GM23338 (cell line): Measurements from ENCODE around the gene OLFML2B.

Experiments used
- EZH2 ChIP-seq: fragments of 200-600 bp; sonication (generic); IDR thresholded peaks from one replicate; pipeline ENCODE4 v1.8.0; 2017; ENCODE audit warnings: antibody characterized with exemption, mild to moderate bottlenecking, low read depth; ENCODE audit not compliant: unreplicated experiment
- JUNB ChIP-seq: IDR thresholded peaks from one replicate; pipeline ENCODE4 v1.6.1; 2016; ENCODE audit warnings: antibody characterized with exemption; ENCODE audit not compliant: unreplicated experiment
- ZNF331 ChIP-seq: fragments of 250-450 bp; sonication (Bioruptor Pico); IDR thresholded peaks from 2 replicates; pipeline ENCODE4 v1.5.0; 2020; ENCODE audit warnings: low read depth, mild to moderate bottlenecking, moderate library complexity
- TF ChIP-seq, protein P1 (sequence below), 2 experiments: fragments of 200-600 bp in 1 of 2; sonication (generic) in 1 of 2; conservative IDR thresholded peaks; 2 replicates each; pipeline versions ENCODE4 v1.5.1 to v1.6.1; 2016 to 2017; ENCODE audit warnings: antibody characterized with exemption in 2 of 2, low read depth in 2 of 2, mild to moderate bottlenecking in 2 of 2, moderate library complexity in 1 of 2

- TF ChIP-seq, protein P1, sequence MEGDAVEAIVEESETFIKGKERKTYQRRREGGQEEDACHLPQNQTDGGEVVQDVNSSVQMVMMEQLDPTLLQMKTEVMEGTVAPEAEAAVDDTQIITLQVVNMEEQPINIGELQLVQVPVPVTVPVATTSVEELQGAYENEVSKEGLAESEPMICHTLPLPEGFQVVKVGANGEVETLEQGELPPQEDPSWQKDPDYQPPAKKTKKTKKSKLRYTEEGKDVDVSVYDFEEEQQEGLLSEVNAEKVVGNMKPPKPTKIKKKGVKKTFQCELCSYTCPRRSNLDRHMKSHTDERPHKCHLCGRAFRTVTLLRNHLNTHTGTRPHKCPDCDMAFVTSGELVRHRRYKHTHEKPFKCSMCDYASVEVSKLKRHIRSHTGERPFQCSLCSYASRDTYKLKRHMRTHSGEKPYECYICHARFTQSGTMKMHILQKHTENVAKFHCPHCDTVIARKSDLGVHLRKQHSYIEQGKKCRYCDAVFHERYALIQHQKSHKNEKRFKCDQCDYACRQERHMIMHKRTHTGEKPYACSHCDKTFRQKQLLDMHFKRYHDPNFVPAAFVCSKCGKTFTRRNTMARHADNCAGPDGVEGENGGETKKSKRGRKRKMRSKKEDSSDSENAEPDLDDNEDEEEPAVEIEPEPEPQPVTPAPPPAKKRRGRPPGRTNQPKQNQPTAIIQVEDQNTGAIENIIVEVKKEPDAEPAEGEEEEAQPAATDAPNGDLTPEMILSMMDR (conservative IDR thresholded peaks at IDR 0.05; ENCODE audit: low read depth in 2 of 2) = no peak
- TF ChIP-seq EZH2 = no peak
- no peak for TF ChIP-seq JUNB
- no peak for TF ChIP-seq ZNF331 (CRISPR knock-in tag)
Observed at GRCh38 chr1:162008799-162009198, 14.9 kb downstream of the OLFML2B start.
